Measurements from ENCODE around the gene SEC22C. TPM values are rescaled to one million over a fixed set of nuclear protein-coding genes. Genes with fewer than 3 reads are reported as not detected.

SEC22C gene
- total RNA-seq, 2 donors from 2014 or later, result 78.0 to 120 TPM

- H3K4me1 ChIP-seq (replicated peaks), result peaks cover 9% of the 10 kb centered on the region
- DNase-seq (ENCODE audit: low spot score), result no peak
Observed at GRCh38 chr3:42505128-42505848, 76.5 kb downstream of the SEC22C start.

GRCh38 chr3:42504334-42505127, 77.2 kb downstream of the SEC22C start:
- DNase-seq (ENCODE audit: low spot score), result no peak
- intact Hi-C loops (cut with DNase I), result loop anchor here (5.0 kb wide), 4 partner anchors 43 to 373 kb away; partner anchors contain the start of gene CYP8B1
- Histone ChIP-seq H3K9me3 (no peaks in the 10 kb centered on the region), H3K4me3 (no peak overlapping the region), H3K4me1 (replicated peaks) (peaks cover 9% of the 10 kb centered on the region), H3K27me3 (replicated peaks; ENCODE audit: insufficient read depth) (no peaks in the 10 kb centered on the region), H3K36me3 (no peaks in the 10 kb centered on the region), H3K27ac (peak overlapping the region; percentile 83 to 84)
- WGBS, result 78% methylated on average over 10 of the region's 10 CpGs
- TF ChIP-seq POLR2AphosphoS5 (IDR thresholded peaks at IDR 0.05), result no peak
- TF ChIP-seq CTCF (IDR thresholded peaks at IDR 0.05), result no peak
- TF ChIP-seq POLR2A (IDR thresholded peaks at IDR 0.05), result no peak

More at GRCh38 chr3:42505128-42505848, 76.5 kb downstream of the SEC22C start:
- H3K27ac ChIP-seq, result peak overlapping the region; percentile 83 to 84
- TF ChIP-seq POLR2AphosphoS5 (IDR thresholded peaks at IDR 0.05) (no peak), CTCF (IDR thresholded peaks at IDR 0.05) (no peak), POLR2A (IDR thresholded peaks at IDR 0.05) (no peak)
- no peak overlapping the region for H3K4me3 ChIP-seq
- no peaks in the 10 kb centered on the region for H3K36me3 ChIP-seq
- 96% methylated on average over 5 of the region's 6 CpGs for WGBS
- H3K27me3 ChIP-seq (replicated peaks; ENCODE audit: insufficient read depth), result no peaks in the 10 kb centered on the region
- no peaks in the 10 kb centered on the region for H3K9me3 ChIP-seq
- intact Hi-C loops (cut with DNase I), result no loop called here

- no peak for TF ChIP-seq CTCF (IDR thresholded peaks at IDR 0.05)
- TF ChIP-seq POLR2A (IDR thresholded peaks at IDR 0.05), result no peak
- no peak for TF ChIP-seq POLR2AphosphoS5 (IDR thresholded peaks at IDR 0.05)
- Histone ChIP-seq H3K36me3 (no peaks in the 10 kb centered on the region), H3K27ac (peak overlapping the region; percentile 83 to 84), H3K27me3 (replicated peaks; ENCODE audit: insufficient read depth) (no peaks in the 10 kb centered on the region), H3K4me3 (peak overlapping the region in 1 of 2 donors; percentile 65), H3K9me3 (no peaks in the 10 kb centered on the region), H3K4me1 (replicated peaks) (peaks cover 9% of the 10 kb centered on the region)
- 98% methylated on average over 4 of the region's 4 CpGs for WGBS
- no peak for DNase-seq (ENCODE audit: low spot score)
- intact Hi-C loops (cut with DNase I), result loop anchor here (5.0 kb wide), 4 partner anchors 43 to 373 kb away; partner anchors contain the start of gene CYP8B1
Observed at GRCh38 chr3:42503957-42504333, 77.8 kb downstream of the SEC22C start.

- Histone ChIP-seq H3K9me3 (no peaks in the 10 kb centered on the region), H3K27me3 (replicated peaks; ENCODE audit: insufficient read depth) (no peaks in the 10 kb centered on the region), H3K36me3 (no peaks in the 10 kb centered on the region), H3K4me1 (replicated peaks) (peaks cover 9% of the 10 kb centered on the region), H3K27ac (peak overlapping the region; percentile 83 to 84), H3K4me3 (peak overlapping the region; percentile 54 to 65)
- no peak for TF ChIP-seq POLR2A (IDR thresholded peaks at IDR 0.05)
- DNase-seq (ENCODE audit: low spot score), result no peak
- intact Hi-C loops (cut with DNase I), result loop anchor here (5.0 kb wide), 4 partner anchors 44 to 374 kb away; partner anchors contain the start of gene CYP8B1
- 51% methylated on average over 4 of the region's 4 CpGs for WGBS
Observed at GRCh38 chr3:42503251-42503924, 78.4 kb downstream of the SEC22C start.

Data from prostate gland (tissue), 2 donors.